CD4-positive, alpha-beta T cell (primary cell): ENCODE results near the gene NEURL3. TPM values are rescaled to one million over a fixed set of nuclear protein-coding genes. Genes with fewer than 3 reads are reported as not detected.

Experiments used
- ATAC-seq: fragments of 200-7000 bp; cut with Tn5 transposase; one replicate; pipeline ENCODE4 v1.10.0; 2022; ENCODE audit warnings: mild to moderate bottlenecking; ENCODE audit not compliant: poor library complexity
- CTCF ChIA-PET: fragments of 350-600 bp; sonication (Branson Sonifier 250); formaldehyde crosslinking; loops from one replicate; lab custom pipeline; 2021; ENCODE audit warnings: antibody characterized with exemption, inconsistent platforms; lab: Charles Lee
- POLR2A ChIA-PET: fragments of 350-600 bp; sonication (Branson Sonifier 250); formaldehyde crosslinking; loops from one replicate; lab custom pipeline; 2021; ENCODE audit warnings: antibody characterized with exemption, inconsistent platforms; lab: Charles Lee
- DNase-seq, 14 experiments: peaks; one replicate each; pipeline ENCODE4 v3.0.0-alpha.2; 2013 to 2020; ENCODE audit warnings: mixed read lengths in 2 of 14
- H3K27ac ChIP-seq, 2 donors: one replicate each; pipeline versions ENCODE4 v1.5.1 to v1.7.0; 2013; ENCODE audit warnings: low read length in 2 of 2, low read depth in 1 of 2, mild to moderate bottlenecking in 1 of 2
- H3K27me3 ChIP-seq, 2 experiments: 1 replicate in 1 of 2; 2 replicates in 1 of 2; pipeline versions ENCODE4 v1.6.1 to v1.7.0; 2013; ENCODE audit warnings: low read length in 2 of 2, control low read depth in 1 of 2, mild to moderate bottlenecking in 1 of 2, moderate library complexity in 1 of 2; ENCODE audit not compliant: insufficient read depth in 2 of 2, control insufficient read depth in 1 of 2
- H3K36me3 ChIP-seq: one replicate; pipeline ENCODE4 v1.6.1; 2013; ENCODE audit warnings: low read length, control low read depth; ENCODE audit not compliant: insufficient read depth
- H3K4me1 ChIP-seq: one replicate; pipeline ENCODE4 v1.6.1; 2013; ENCODE audit warnings: low read length, control low read depth; ENCODE audit not compliant: insufficient read depth
- H3K4me3 ChIP-seq: one replicate; pipeline ENCODE4 v1.5.1; 2013; ENCODE audit warnings: mild to moderate bottlenecking, low read length, moderate library complexity
- H3K9me3 ChIP-seq, 2 experiments: 1 replicate in 1 of 2; 2 replicates in 1 of 2; pipeline versions ENCODE4 v1.6.1 to v1.7.0; 2013; ENCODE audit warnings: low read length in 2 of 2, mild to moderate bottlenecking in 2 of 2, control low read depth in 1 of 2, moderate library complexity in 1 of 2; ENCODE audit not compliant: control insufficient read depth in 1 of 2, insufficient read depth in 1 of 2
- H3K27ac Mint-ChIP-seq: one replicate; pipeline ENCODE4 v1.8.0; 2020; ENCODE audit warnings: mixed read lengths
- H3K27me3 Mint-ChIP-seq: one replicate; pipeline ENCODE4 v1.8.0; 2021; ENCODE audit warnings: mixed read lengths
- H3K36me3 Mint-ChIP-seq: one replicate; pipeline ENCODE4 v1.8.0; 2021; ENCODE audit warnings: low read depth, mixed read lengths
- H3K4me1 Mint-ChIP-seq: one replicate; pipeline ENCODE4 v1.8.0; 2021; ENCODE audit warnings: low read depth, mixed read lengths
- H3K4me3 Mint-ChIP-seq: one replicate; pipeline ENCODE4 v1.8.0; 2020; ENCODE audit warnings: mild to moderate bottlenecking, mixed read lengths
- H3K9me3 Mint-ChIP-seq: one replicate; pipeline ENCODE4 v1.8.0; 2020; ENCODE audit warnings: mixed read lengths
- CTCF ChIP-seq: fragments of 200-600 bp; IDR thresholded peaks from one replicate; pipeline ENCODE4 v1.8.0; 2022; ENCODE audit warnings: antibody characterized with exemption, mild to moderate bottlenecking
- intact Hi-C, 2 experiments: fragments of 100-400 bp; cut with DNase I in 1 of 2; cut with micrococcal nuclease in 1 of 2; formaldehyde crosslinking; loops; one replicate each; pipeline versions ENCODE4 v1.15.1 to v1.9.0; 2023 to 2025; cut with DNase I, micrococcal nuclease
- total RNA-seq, 174 experiments: library from RNA in 2 of 174; stranded (reverse) in 2 of 174; gene quantifications; one replicate each; pipeline ENCODE4 v1.2.3 and lab custom pipeline; 2021 to 2026

NEURL3 gene
- total RNA-seq, 2 experiments from 2014 or later: not detected

DNA sequence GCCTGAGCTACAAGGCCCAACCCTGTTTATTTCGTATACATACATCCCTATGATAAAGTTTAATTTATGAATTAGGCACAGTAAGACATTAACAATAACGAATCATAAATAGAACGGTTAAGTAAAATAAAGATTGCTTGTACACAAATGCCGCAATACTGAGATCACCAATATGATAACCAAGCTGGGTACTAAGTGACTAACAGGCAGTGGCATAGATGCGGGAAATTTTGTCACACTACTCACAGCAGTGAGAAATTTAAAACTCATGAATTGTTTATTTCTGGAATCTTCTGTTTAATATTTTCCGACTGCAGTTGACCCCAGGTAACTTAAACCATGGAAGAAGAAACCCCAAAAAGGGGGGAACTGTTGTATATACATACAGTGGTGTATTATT is 33.4 kb downstream of the NEURL3 start:
- intact Hi-C loops: loop anchor here (1.0 to 5.0 kb wide), 3 partner anchors 36 to 83 kb away; partner anchors contain the start of gene NEURL3 (in 1 of the 2)
- Histone ChIP-seq H3K4me1 (peaks cover 6% of the 10 kb centered on the region), H3K36me3 (no peaks in the 10 kb centered on the region), H3K4me3 (no peak overlapping the region), H3K9me3 (no peaks in the 10 kb centered on the region), H3K27me3 (peaks cover 0 to 6% of the 10 kb centered on the region in 2 experiments), H3K27ac (no peak overlapping the region)
- Mint-ChIP-seq H3K36me3 (no peaks in the 10 kb centered on the region), H3K4me3 (no peak overlapping the region), H3K4me1 (no peaks in the 10 kb centered on the region), H3K9me3 (no peaks in the 10 kb centered on the region), H3K27me3 (peaks cover 7% of the 10 kb centered on the region), H3K27ac (no peak overlapping the region)
- ATAC-seq: no peak
- ChIA-PET CTCF (no interaction called here), POLR2A (no interaction called here)
- DNase-seq: no peak
- no peak for TF ChIP-seq CTCF

GRCh38 chr2:96470636-96471035 is 34.5 kb downstream of the NEURL3 start:
- Histone ChIP-seq H3K9me3 (no peaks in the 10 kb centered on the region), H3K36me3 (no peaks in the 10 kb centered on the region), H3K27ac (no peak overlapping the region), H3K4me1 (peaks cover 6% of the 10 kb centered on the region), H3K27me3 (peaks cover 0 to 6% of the 10 kb centered on the region in 2 experiments), H3K4me3 (no peak overlapping the region)
- Mint-ChIP-seq H3K27me3 (peaks cover 7% of the 10 kb centered on the region), H3K9me3 (no peaks in the 10 kb centered on the region), H3K36me3 (no peaks in the 10 kb centered on the region), H3K4me3 (no peak overlapping the region), H3K4me1 (no peaks in the 10 kb centered on the region), H3K27ac (no peak overlapping the region)
- DNase-seq (peak; percentile 21 to 70 (median 38)), ATAC-seq (peak; percentile 69)
- ChIA-PET POLR2A (no interaction called here), CTCF (no interaction called here)
- TF ChIP-seq CTCF: peak; percentile 63
- intact Hi-C loops: loop anchor here (1.0 to 5.0 kb wide), 3 partner anchors 37 to 84 kb away; partner anchors contain the start of gene NEURL3 (in 1 of the 2)

GRCh38 chr2:96470109-96470508 is 35.0 kb downstream of the NEURL3 start:
- H3K9me3 ChIP-seq: no peaks in the 10 kb centered on the region
- Mint-ChIP-seq H3K36me3 (no peaks in the 10 kb centered on the region), H3K9me3 (no peaks in the 10 kb centered on the region), H3K27ac (no peak overlapping the region), H3K4me3 (no peak overlapping the region), H3K4me1 (no peaks in the 10 kb centered on the region), H3K27me3 (peaks cover 7% of the 10 kb centered on the region)
- CTCF ChIA-PET: no interaction called here
- H3K4me3 ChIP-seq: no peak overlapping the region
- intact Hi-C loops: loop anchor here in 1 of 2 experiments (2.0 to 5.0 kb wide), 2 partner anchors 37 to 85 kb away; partner anchors contain the start of gene NEURL3
- POLR2A ChIA-PET: no interaction called here
- ATAC-seq: no peak
- no peak for TF ChIP-seq CTCF
- peaks cover 6% of the 10 kb centered on the region for H3K4me1 ChIP-seq
- no peaks in the 10 kb centered on the region for H3K36me3 ChIP-seq
- H3K27ac ChIP-seq: no peak overlapping the region
- peaks cover 0 to 6% of the 10 kb centered on the region in 2 experiments for H3K27me3 ChIP-seq
- DNase-seq: no peak
